Measurements from ENCODE around the gene SGCA.

The SGCA gene

DNA sequence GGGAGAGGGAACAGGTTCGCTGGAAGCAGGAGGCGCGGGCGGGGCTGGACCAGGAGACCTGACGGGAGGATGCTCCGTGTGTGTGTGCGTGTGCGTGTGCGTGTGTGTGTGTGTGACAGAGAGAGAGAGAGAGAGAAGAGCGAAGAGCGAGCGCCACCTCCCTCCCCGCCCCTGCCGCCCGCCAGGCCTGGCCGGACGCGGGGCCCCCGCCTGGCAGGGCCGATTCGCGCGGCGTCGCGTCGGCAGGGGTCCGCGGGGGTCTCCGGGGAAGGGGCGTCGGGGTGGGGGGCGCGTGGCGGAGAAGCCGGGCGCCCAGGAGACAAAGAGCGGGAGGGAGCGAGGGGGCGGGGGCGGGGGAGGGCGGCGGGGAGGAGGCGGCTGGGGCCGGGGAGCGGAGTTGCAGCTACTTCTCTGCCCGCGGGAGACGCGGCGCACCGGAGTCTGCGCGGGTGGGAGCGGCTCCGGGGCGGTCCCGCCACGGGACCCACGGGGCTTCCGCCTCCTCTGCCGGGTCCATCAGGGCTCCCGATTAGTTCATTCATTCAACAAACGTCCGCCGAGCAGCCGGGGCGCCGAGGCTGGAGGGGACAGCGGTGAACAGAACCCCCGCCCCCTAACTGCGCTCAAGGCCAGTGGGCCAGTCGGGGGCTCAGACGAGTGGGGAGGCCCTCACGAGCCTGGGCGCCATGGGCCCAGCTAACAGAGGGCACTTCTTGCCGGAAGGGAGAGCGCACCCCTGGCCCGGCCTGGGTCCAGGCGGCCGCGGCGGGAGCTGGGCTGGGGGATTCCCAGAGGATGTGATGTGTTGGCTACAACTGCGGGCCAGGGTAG is 35.9 kb upstream of the SGCA start, which contains the start of gene SAMD14:
SAMD14 (minus strand) TSS at position 433 of the 831 bp plus-strand sequence. CDS start 5,201 bp downstream, outside the sequence.
- H3K4me1 Mint-ChIP-seq (ENCODE audit: low read depth) = peaks cover 32% of the 10 kb centered on the region
- H3K9me3 Mint-ChIP-seq = no peaks in the 10 kb centered on the region
- peaks cover 36% of the 10 kb centered on the region for H3K27me3 Mint-ChIP-seq (ENCODE audit: low read depth)
- peak within 1 kb of the TSS; percentile 83 for H3K4me3 Mint-ChIP-seq
- H3K36me3 Mint-ChIP-seq (ENCODE audit: low read depth) = peaks cover 21% of the 10 kb centered on the region
- H3K27ac Mint-ChIP-seq = peak within 1 kb of the TSS; percentile 66

DNA sequence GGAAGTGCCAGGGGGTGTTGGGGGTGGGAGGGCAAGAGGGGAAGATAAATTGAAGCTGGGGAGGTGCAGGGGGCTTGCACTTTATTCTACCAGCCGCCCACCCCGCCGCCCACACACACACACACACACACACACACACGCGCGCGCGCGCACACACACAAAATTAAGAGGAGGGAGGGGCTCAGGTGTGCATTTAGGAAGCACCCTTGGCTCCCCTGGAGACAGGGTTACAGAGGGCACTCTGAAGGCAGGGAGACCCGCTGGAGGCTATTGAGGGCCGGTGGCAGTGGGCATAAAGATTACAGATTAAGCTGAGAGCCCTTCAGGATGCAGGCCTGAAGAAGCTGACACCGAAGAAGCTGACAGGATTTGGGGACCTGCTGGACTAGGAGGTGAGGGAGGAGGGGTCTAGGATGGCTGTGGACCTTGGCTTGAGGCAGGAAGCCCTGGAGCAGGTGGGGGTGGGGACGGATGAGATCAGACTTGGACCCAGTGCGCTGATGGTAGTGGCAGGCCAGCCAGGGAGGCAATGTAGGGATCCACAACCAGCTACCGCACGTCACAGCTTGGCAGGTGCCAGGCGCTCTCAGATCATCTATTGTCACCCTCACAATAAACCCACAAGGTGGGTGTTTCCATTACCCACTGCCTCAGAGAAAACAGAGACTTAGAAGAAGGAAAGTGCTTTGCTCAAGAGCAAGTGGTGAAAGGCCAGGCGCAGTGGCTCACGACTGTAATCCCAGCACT is 35.1 kb upstream of the SGCA start:
- peaks cover 30% of the 10 kb centered on the region for H3K27me3 Mint-ChIP-seq (ENCODE audit: low read depth)
- peaks cover 34% of the 10 kb centered on the region for H3K4me1 Mint-ChIP-seq (ENCODE audit: low read depth)
- H3K4me3 Mint-ChIP-seq = peak overlapping the region; percentile 65
- H3K36me3 Mint-ChIP-seq (ENCODE audit: low read depth) = peaks cover 25% of the 10 kb centered on the region
- no peaks in the 10 kb centered on the region for H3K9me3 Mint-ChIP-seq
- H3K27ac Mint-ChIP-seq = peak overlapping the region; percentile 57

DNA sequence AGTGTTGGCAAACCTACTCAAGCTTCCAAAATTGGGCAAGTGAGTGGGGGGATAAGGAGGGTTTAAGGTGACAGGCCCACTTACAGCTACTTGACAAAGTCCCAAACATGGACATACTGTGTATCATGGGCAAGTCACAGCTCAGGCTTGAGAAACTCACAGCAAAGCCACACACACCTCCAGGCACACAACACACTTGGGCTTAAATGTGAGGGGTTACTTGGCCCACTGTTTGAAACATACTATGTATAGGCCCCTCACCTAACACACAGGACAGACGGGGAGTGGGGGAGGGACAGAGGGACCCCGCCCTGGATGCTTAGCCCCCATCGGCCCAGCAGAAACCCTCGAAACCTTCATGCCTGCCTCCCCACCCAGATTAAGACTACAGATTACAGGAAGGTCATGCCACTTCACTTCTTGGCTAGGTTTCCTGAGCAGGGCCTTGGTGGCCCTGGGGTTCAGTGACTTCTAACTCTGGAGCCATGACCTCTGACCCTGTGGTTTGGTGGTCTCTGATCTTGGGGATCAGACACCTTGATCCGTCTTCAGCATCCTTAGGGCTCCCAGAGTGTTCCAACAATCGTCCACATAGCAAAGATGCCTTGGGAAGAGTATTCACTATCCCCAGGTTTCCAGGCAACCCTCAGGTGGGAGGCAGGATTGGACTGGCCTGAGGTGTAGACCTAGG is 33.6 kb upstream of the SGCA start:
- Mint-ChIP-seq H3K4me3 (no peak overlapping the region), H3K4me1 (ENCODE audit: low read depth) (peaks cover 40% of the 10 kb centered on the region), H3K27me3 (ENCODE audit: low read depth) (peaks cover 26% of the 10 kb centered on the region), H3K36me3 (ENCODE audit: low read depth) (peaks cover 35% of the 10 kb centered on the region), H3K9me3 (no peaks in the 10 kb centered on the region), H3K27ac (no peak overlapping the region)

DNA sequence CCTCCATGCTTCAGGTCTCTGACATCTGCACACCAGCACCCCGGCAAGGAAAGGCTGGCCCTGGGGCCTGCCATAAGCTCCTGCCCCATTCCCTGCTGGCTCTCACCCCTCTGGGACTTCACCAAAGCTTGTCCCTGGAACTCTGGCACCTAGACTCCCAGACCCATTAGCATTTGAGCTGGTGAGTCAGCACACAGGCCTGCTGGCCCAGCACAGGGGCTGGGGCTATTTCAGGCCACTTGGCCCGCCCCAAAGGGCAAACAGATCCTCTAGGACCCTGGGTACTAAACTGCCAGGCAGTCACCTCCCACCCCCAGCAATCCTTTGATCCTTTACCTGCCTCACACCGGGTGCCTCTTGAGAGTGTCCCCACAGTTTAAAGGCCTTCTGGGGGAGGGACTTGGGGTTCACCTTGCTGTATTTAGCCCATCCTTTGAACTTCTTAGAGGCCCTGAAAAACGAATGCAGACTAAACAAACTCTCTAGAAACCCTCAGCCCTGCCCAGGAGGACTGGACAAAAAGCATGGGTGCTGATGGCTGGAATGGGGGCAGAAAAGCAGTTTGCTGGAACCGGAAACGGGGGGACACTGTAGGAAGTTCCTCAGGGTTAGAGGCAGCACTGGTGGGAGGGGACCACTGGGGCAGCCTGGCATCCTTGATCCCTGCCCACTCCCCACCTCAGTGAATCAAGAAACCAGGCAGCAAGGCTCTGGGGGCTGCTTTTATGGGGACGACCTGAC is 32.6 kb upstream of the SGCA start:
- Mint-ChIP-seq H3K4me3 (no peak overlapping the region), H3K9me3 (no peaks in the 10 kb centered on the region), H3K36me3 (ENCODE audit: low read depth) (peaks cover 45% of the 10 kb centered on the region), H3K27ac (no peak overlapping the region), H3K4me1 (ENCODE audit: low read depth) (peaks cover 44% of the 10 kb centered on the region), H3K27me3 (ENCODE audit: low read depth) (peaks cover 19% of the 10 kb centered on the region)

DNA sequence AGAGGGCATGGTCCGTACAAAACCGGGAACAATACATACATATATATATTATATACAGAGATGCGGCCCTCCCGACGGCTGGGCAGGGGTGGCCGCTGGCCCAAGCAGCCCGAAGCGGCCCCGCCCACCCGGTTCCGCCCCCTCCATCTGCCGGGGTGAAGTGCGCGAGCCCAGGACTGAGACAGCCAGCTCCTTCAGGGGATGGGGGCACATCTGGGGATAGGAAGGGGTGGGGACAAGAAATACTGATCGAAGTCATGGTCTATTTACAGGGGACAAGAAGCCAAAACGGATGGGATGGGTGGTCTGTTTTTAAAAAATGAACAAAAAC is 32.1 kb upstream of the SGCA start:
- Mint-ChIP-seq H3K9me3 (no peaks in the 10 kb centered on the region), H3K27me3 (ENCODE audit: low read depth) (peaks cover 13% of the 10 kb centered on the region), H3K4me1 (ENCODE audit: low read depth) (peaks cover 43% of the 10 kb centered on the region), H3K4me3 (no peak overlapping the region), H3K36me3 (ENCODE audit: low read depth) (peaks cover 46% of the 10 kb centered on the region), H3K27ac (no peak overlapping the region)

DNA sequence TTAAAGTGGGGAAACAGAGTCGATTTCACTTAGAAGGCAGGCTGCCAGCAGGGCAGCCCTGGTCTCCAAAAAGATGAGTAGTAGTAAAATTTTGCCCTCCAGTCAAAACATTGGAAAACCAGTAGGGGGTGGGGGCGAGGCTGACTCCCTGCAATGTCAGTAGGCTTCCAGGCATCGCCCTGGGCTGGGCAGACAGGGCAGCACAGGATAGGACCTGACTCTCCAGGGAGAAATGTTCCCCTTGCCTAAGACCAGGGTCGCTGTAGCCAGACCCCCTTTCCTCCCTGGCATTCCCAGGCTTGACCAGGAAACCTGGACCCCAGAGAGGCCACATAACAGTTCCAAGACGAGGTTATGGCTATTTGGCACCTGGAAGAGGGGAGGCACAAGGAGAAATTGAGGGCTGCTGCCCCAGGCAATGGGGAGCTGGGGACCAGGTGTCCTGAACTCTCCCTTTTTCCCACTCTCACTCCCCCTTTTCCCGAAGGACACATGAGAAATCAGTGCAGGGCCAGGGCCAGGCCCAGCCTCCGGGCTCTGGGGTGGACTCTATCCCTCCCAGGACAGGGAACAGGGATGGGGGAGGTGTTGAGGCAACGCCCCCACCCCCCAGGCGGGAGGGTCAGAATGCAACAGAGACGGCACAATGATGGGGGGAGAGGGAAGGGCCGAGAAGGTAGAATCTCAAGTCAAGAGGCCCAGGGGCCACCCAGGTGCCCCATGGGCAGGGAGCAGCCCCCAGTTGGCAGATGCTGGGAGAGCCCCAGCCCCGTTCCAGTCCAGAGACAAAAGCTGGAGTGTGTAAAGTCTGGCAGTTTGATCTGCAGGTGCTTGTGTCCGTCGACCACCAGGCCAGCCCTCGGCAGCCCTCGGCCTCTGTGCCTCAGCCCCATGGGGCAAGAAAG is 31.3 kb upstream of the SGCA start:
- Mint-ChIP-seq H3K4me1 (ENCODE audit: low read depth) (peaks cover 42% of the 10 kb centered on the region), H3K27ac (no peak overlapping the region), H3K27me3 (ENCODE audit: low read depth) (peaks cover 10% of the 10 kb centered on the region), H3K9me3 (no peaks in the 10 kb centered on the region), H3K36me3 (ENCODE audit: low read depth) (peaks cover 53% of the 10 kb centered on the region), H3K4me3 (no peak overlapping the region)

DNA sequence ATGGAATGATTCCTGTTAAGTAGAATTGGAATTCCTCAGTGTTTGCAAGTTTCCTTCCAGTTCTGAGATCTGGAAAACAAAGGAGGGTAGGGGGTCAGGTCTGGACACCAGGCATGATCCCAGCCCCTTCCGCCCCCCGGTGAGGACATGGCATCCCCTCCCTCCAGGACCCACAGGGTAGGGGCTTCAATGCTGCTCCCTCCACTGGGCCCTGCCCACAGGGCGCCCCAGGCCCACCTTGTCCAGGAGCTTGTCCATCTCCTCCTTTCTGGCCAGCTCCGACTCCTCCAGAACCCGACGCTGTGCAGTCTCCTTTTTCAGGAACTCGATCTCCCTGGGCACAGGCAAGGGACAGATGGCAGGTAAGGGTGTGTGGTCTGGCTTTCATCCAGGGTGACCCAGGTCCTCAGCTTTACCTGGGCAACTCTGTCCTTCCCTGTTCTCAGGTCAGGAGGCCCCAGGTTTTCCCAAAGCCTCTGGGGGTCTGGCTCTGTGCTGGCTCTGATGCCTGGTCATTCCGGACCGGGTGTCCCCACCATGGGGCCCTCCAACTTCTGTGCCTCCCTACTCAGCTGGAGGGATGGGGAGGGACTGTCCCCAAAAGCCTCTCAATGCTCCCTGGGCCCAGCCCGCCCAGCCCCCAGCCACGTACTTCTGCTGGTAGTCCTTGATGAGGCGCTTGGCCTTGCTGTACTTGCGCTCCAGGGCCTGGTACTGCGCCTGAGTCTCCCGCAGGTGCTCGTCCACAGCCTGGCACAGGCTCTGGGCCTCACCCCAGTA is 30.3 kb upstream of the SGCA start:
- Mint-ChIP-seq H3K4me3 (no peak overlapping the region), H3K27me3 (ENCODE audit: low read depth) (peaks cover 10% of the 10 kb centered on the region), H3K27ac (no peak overlapping the region), H3K4me1 (ENCODE audit: low read depth) (peaks cover 50% of the 10 kb centered on the region), H3K36me3 (ENCODE audit: low read depth) (peaks cover 62% of the 10 kb centered on the region), H3K9me3 (no peaks in the 10 kb centered on the region)

DNA sequence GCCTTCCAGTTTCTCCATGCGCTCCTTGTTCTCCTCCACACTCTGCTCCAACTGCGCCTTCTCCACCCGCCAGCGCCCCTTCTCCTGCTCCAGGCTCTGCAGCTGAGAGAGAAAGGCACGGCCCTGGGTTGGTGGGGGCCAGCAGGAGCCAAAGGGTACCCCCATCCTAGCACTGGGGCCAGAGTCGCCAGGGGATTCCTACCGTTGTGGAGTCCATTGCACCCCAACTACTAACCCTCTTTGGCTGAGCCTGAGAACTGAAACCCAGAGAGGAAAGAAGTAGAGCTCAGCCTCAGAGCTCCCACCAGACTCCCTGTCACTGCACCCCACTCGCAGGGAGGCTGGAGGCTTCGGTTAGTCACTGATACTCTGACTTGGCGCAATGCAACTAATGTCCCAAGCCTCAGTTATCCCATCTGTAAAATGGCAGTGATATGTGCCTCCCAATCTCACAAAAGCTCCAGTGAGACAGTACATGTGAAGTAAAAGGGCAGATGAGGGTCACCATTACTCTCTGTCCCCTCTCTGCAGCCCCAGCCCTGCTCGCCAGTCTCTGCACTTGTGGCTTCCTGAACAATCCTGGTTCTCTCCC is 29.6 kb upstream of the SGCA start:
- H3K4me3 Mint-ChIP-seq = no peak overlapping the region
- no peaks in the 10 kb centered on the region for H3K9me3 Mint-ChIP-seq
- H3K27ac Mint-ChIP-seq = no peak overlapping the region
- peaks cover 61% of the 10 kb centered on the region for H3K36me3 Mint-ChIP-seq (ENCODE audit: low read depth)
- H3K4me1 Mint-ChIP-seq (ENCODE audit: low read depth) = peaks cover 49% of the 10 kb centered on the region
- H3K27me3 Mint-ChIP-seq (ENCODE audit: low read depth) = peaks cover 4% of the 10 kb centered on the region

DNA sequence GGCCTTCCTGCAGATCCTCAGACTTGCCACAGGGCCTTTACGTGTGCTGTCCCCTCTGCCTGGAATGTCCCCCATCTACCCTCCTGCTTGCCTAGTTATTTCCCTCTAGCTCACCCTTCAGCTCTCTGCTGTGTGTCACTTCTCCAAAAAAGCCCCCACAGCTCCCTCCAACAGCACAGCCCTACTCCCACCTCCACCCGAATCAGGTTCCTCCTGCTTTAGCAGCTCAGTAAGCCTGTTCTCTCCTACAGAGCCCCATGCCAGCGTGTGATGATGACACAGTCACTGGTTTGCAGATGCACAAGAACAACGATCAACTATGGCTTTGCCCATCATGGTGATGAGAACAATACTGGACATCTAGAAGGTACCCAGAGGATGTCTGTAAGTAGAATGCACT is 28.8 kb upstream of the SGCA start:
- Mint-ChIP-seq H3K36me3 (ENCODE audit: low read depth) (peaks cover 63% of the 10 kb centered on the region), H3K27ac (peak overlapping the region; percentile 41), H3K4me3 (no peak overlapping the region), H3K9me3 (no peaks in the 10 kb centered on the region), H3K4me1 (ENCODE audit: low read depth) (peaks cover 50% of the 10 kb centered on the region), H3K27me3 (ENCODE audit: low read depth) (no peaks in the 10 kb centered on the region)

DNA sequence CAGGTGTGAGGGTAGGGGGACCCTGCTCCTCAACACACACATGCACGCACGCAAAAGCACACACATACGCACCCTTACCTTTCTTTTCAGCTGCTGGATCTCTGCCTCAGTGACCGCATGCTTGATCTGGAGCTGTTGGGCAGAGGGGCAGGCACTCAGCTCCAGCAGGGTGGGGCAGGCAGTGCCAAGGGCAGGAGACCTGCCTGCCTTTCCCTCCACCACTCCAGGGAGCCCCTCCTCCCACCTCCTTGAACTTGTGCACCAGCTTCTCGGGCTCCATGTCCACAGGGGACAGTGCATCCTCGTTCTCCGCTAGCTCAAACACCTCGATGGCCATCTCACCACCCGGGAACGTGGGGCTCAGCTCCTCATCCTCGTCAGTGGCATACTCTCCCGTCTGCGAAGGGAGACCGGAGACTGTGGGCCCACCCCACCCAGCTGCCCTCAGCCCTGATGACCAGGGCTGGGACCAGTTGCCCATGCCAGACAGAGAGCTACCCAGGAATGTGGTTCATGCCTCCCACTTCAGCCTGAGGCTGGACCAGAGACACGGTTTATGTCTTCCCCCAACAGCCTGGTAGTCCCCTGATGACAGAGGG is 26.5 kb upstream of the SGCA start:
- H3K4me1 Mint-ChIP-seq (ENCODE audit: low read depth) = peaks cover 64% of the 10 kb centered on the region

DNA sequence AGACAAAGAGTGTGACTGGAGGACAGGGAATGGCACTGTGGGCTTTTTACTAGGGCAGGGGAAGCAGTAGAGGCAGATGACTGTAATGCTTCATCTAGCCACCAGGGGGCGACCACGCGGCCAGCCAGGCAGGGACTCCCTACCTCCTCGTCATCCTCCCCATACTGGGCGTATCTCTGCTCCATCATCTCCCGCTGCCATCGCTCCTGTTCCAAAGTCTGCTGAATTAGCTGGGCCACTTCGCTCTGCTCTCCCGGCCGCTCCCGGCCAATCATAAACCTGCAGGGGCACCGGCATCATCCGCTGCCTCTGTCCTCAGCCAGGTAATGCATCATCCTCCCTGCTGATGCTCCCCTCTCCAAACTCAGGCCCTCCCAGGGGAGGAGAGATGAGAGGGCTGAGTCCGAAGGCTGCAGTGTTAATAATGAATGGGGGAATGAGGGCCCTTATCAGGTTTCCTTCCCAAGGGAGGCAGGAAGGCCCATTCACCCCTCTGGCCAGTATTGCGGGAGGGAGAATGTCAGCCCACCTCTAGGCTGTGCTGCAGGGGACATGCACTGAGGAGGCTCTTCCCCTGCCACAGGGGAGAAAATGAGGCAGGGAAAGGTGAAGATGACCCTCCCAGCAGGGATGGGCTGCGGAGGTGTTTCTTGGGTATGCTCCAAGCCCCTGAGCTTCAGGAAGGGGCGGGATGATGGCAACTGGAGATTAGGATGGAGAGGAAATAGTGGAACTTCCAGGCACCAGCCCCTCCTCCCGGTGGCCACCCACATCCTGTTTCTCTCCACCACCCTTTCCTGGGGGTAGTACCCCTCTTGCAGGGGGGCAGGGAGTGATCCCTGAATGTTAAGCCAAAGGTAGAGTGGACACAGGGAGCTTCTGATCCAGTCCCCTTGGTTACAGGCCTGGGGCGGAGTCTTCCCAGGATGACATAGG is 25.6 kb upstream of the SGCA start:
- H3K4me1 Mint-ChIP-seq (ENCODE audit: low read depth) = peaks cover 69% of the 10 kb centered on the region
- peak overlapping the region; percentile 90 for H3K27ac Mint-ChIP-seq
- no peaks in the 10 kb centered on the region for H3K27me3 Mint-ChIP-seq (ENCODE audit: low read depth)
- peak overlapping the region; percentile 86 for H3K4me3 Mint-ChIP-seq
- peaks cover 81% of the 10 kb centered on the region for H3K36me3 Mint-ChIP-seq (ENCODE audit: low read depth)
- H3K9me3 Mint-ChIP-seq = no peaks in the 10 kb centered on the region

More for the DNA sequence above, 26.5 kb upstream of the SGCA start:
- H3K36me3 Mint-ChIP-seq (ENCODE audit: low read depth) = peaks cover 77% of the 10 kb centered on the region
- peak overlapping the region; percentile 86 for H3K4me3 Mint-ChIP-seq
- H3K9me3 Mint-ChIP-seq = no peaks in the 10 kb centered on the region
- no peaks in the 10 kb centered on the region for H3K27me3 Mint-ChIP-seq (ENCODE audit: low read depth)
- peak overlapping the region; percentile 90 for H3K27ac Mint-ChIP-seq

All from T-helper 1 cell treated with Interleukin-12 subunit alpha and Interleukin-12 subunit beta and Interleukin-4 antibody, amounts not matched to agents 30 μg/mL and 1 μg/mL, for 36 hours (primary cell).